Fibroblast of lung (primary cell): ENCODE measurements around the gene CAMK2B. TPM values are rescaled to one million over a fixed set of nuclear protein-coding genes. Genes with fewer than 3 reads are reported as not detected.
"Not testable (repeated sequence)": the region's sequence is repeated elsewhere in the genome, so short reads cannot be mapped to it uniquely, and the experiment has no call there.

Experiments
- DNase-seq, 2 donors: peaks; one replicate each; pipeline versions ENCODE4 v3.0.0 to v3.0.0-alpha.2; 2010; ENCODE audit warnings: low read depth in 2 of 2
- H2AFZ ChIP-seq: 2 replicates; pipeline ENCODE4 v1.5.1; 2012; ENCODE audit warnings: low read length, control low read depth, inconsistent platforms
- H3K27ac ChIP-seq: 2 replicates; pipeline ENCODE4 v1.5.1; 2011; ENCODE audit warnings: low read length, control low read depth; ENCODE audit not compliant: insufficient read depth
- H3K27me3 ChIP-seq: 2 replicates; pipeline ENCODE4 v1.5.1; 2011; ENCODE audit warnings: mild to moderate bottlenecking, low read length; ENCODE audit not compliant: control insufficient read depth, insufficient read depth
- H3K36me3 ChIP-seq: 2 replicates; pipeline ENCODE4 v1.5.1; 2011; ENCODE audit warnings: low read length; ENCODE audit not compliant: control insufficient read depth, insufficient read depth
- H3K4me1 ChIP-seq: 2 replicates; pipeline ENCODE4 v1.5.1; 2011; ENCODE audit warnings: low read length; ENCODE audit not compliant: control insufficient read depth, insufficient read depth; ENCODE audit errors: extremely low read depth
- H3K4me2 ChIP-seq: 2 replicates; pipeline ENCODE4 v1.5.1; 2011; ENCODE audit warnings: low read length, control low read depth; ENCODE audit not compliant: insufficient read depth; ENCODE audit errors: extremely low read depth
- H3K4me3 ChIP-seq, 4 experiments: fragments of 200-600 bp in 1 of 4; sonication (generic) in 1 of 4; replicated peaks in 1 of 4; 2 replicates each; pipeline ENCODE4 v1.5.1; 2011 to 2016; ENCODE audit warnings: low read length in 4 of 4, low read depth in 3 of 4, mild to moderate bottlenecking in 3 of 4, control low read depth in 2 of 4, inconsistent platforms in 1 of 4, mixed read lengths in 1 of 4; ENCODE audit not compliant: insufficient read depth in 1 of 4; ENCODE audit errors: control extremely low read depth in 1 of 4
- H3K79me2 ChIP-seq: 2 replicates; pipeline ENCODE4 v1.5.1; 2012; ENCODE audit warnings: mild to moderate bottlenecking, low read length, inconsistent platforms; ENCODE audit not compliant: control insufficient read depth, insufficient read depth
- H3K9ac ChIP-seq: 2 replicates; pipeline ENCODE4 v1.5.1; 2011; ENCODE audit warnings: mild to moderate bottlenecking, low read length, control low read depth; ENCODE audit not compliant: insufficient read depth
- H3K9me3 ChIP-seq: 2 replicates; pipeline ENCODE4 v1.5.1; 2012; ENCODE audit warnings: low read depth, low read length; ENCODE audit not compliant: control insufficient read depth, insufficient read depth
- H4K20me1 ChIP-seq: 2 replicates; pipeline ENCODE4 v1.5.1; 2011; ENCODE audit warnings: low read length; ENCODE audit not compliant: control insufficient read depth, insufficient read depth; ENCODE audit errors: extremely low read depth
- CTCF ChIP-seq, 2 donors: IDR thresholded peaks in 1 of 2; conservative IDR thresholded peaks in 1 of 2; 1 replicate in 1 of 2; 2 replicates in 1 of 2; pipeline ENCODE4 v1.5.1; 2011 to 2012; ENCODE audit warnings: low read length in 2 of 2, control low read depth in 1 of 2, inconsistent platforms in 1 of 2, low read depth in 1 of 2, mild to moderate bottlenecking in 1 of 2
- EZH2 ChIP-seq: IDR thresholded peaks from 2 replicates; pipeline ENCODE4 v1.5.1; 2012; ENCODE audit warnings: low read length, control low read depth, mild to moderate bottlenecking; ENCODE audit errors: missing control alignments
- polyA plus RNA-seq, 2 donors: library from polyadenylated mRNA; depleted of rRNA in 1 of 2; stranded (reverse) in 1 of 2; unstranded in 1 of 2; fragments of >200 nt; gene quantifications; 2 replicates each; pipeline ENCODE4 v1.2.1, GENCODE V29; 2011 to 2012; ENCODE audit warnings: missing spikeins in 1 of 2
- total RNA-seq: library from RNA; depleted of rRNA; stranded (reverse); fragments of >200 nt; gene quantifications from 2 replicates; pipeline ENCODE4 v1.2.1, GENCODE V29; 2014

The CAMK2B gene
- total and polyA plus RNA-seq, 2 donors (not counting 1 experiment from before 2014, with no cell fraction given) = 0.06 to 0.17 TPM

GRCh38 chr7:44177570-44178131 is 147.7 kb downstream of the CAMK2B start:
- H3K9ac ChIP-seq = no peak overlapping the region
- no peaks in the 10 kb centered on the region for H3K9me3 ChIP-seq
- no peak overlapping the region for H3K4me3 ChIP-seq
- H3K4me2 ChIP-seq = no peak overlapping the region
- no peak overlapping the region for H2AFZ ChIP-seq
- H3K79me2 ChIP-seq = no peaks in the 10 kb centered on the region
- TF ChIP-seq CTCF (conservative IDR thresholded peaks at IDR 0.05 in 1 of 2, IDR thresholded peaks at IDR 0.05 in 1 of 2; ENCODE audit: low read depth in 1 of 2, low read length in 2 of 2) (no peak), EZH2 (no peak)
- H3K27ac ChIP-seq = no peak overlapping the region
- no peaks in the 10 kb centered on the region for H4K20me1 ChIP-seq
- DNase-seq = peak; percentile 46 to 68
- peaks cover 15% of the 10 kb centered on the region for H3K27me3 ChIP-seq
- no peaks in the 10 kb centered on the region for H3K4me1 ChIP-seq
- no peaks in the 10 kb centered on the region for H3K36me3 ChIP-seq

GRCh38 chr7:44176486-44176885 is 148.9 kb downstream of the CAMK2B start:
- Histone ChIP-seq H3K27me3 (peaks cover 11% of the 10 kb centered on the region), H3K79me2 (no peaks in the 10 kb centered on the region), H3K9me3 (no peaks in the 10 kb centered on the region), H3K4me1 (no peaks in the 10 kb centered on the region), H4K20me1 (no peaks in the 10 kb centered on the region), H3K27ac (no peak overlapping the region), H2AFZ (no peak overlapping the region), H3K4me2 (no peak overlapping the region), H3K9ac (no peak overlapping the region), H3K4me3 (no peak overlapping the region), H3K36me3 (no peaks in the 10 kb centered on the region)
- DNase-seq = no peak
- TF ChIP-seq CTCF (conservative IDR thresholded peaks at IDR 0.05 in 1 of 2, IDR thresholded peaks at IDR 0.05 in 1 of 2; ENCODE audit: low read depth in 1 of 2, low read length in 2 of 2) = no peak
- no peak for TF ChIP-seq EZH2

GRCh38 chr7:44175730-44176129 is 149.7 kb downstream of the CAMK2B start:
- H2AFZ ChIP-seq = no peak overlapping the region
- H3K9me3 ChIP-seq = no peaks in the 10 kb centered on the region
- no peaks in the 10 kb centered on the region for H3K4me1 ChIP-seq
- H3K36me3 ChIP-seq = no peaks in the 10 kb centered on the region
- no peak for DNase-seq
- no peaks in the 10 kb centered on the region for H3K79me2 ChIP-seq
- H3K27ac ChIP-seq = no peak overlapping the region
- TF ChIP-seq CTCF (conservative IDR thresholded peaks at IDR 0.05 in 1 of 2, IDR thresholded peaks at IDR 0.05 in 1 of 2; ENCODE audit: low read depth in 1 of 2, low read length in 2 of 2) = no peak
- no peak for TF ChIP-seq EZH2
- no peak overlapping the region for H3K4me3 ChIP-seq
- no peak overlapping the region for H3K9ac ChIP-seq
- H3K4me2 ChIP-seq = no peak overlapping the region
- H3K27me3 ChIP-seq = peaks cover 12% of the 10 kb centered on the region
- no peaks in the 10 kb centered on the region for H4K20me1 ChIP-seq

- H3K27ac ChIP-seq, H4K20me1 ChIP-seq, H3K9me3 ChIP-seq, H3K79me2 ChIP-seq, H3K4me3 ChIP-seq, H3K4me1 ChIP-seq, DNase-seq, H3K36me3 ChIP-seq, H3K4me2 ChIP-seq, H2AFZ ChIP-seq, H3K9ac ChIP-seq: not testable (repeated sequence)
- H3K27me3 ChIP-seq = peaks cover 11% of the 10 kb centered on the region
Observed at GRCh38 chr7:44174694-44174948, 150.8 kb downstream of the CAMK2B start.
